ENCODE data around the gene DEGS1.

GRCh38 chr1:224213438-224214119 is 30.5 kb downstream of the DEGS1 start:
- TF ChIP-seq CTCF (IDR thresholded peaks at IDR 0.05) (no peak), POLR2AphosphoS5 (IDR thresholded peaks at IDR 0.05; ENCODE audit: low read depth, low read length) (no peak), TCF7L2 (IDR thresholded peaks at IDR 0.05; ENCODE audit: low read depth, low read length) (no peak)
